GM19099 (cell line): Measurements from ENCODE around the gene MEIS3.

ENCODE experiments used
- POLR2A ChIP-seq: IDR thresholded peaks from 3 replicates; pipeline ENCODE4 v1.6.1; 2011; ENCODE audit warnings: low read depth; ENCODE audit not compliant: insufficient read length; ENCODE audit errors: extremely low read depth

The MEIS3 gene

GRCh38 chr19:47362321-47362720 lies 57.0 kb downstream of the MEIS3 start:
- no peak for TF ChIP-seq POLR2A

GRCh38 chr19:47358936-47359335 lies 60.4 kb downstream of the MEIS3 start:
- TF ChIP-seq POLR2A: no peak

GRCh38 chr19:47357788-47358680 lies 61.3 kb downstream of the MEIS3 start:
- no peak for TF ChIP-seq POLR2A

- TF ChIP-seq POLR2A: no peak
Measured at GRCh38 chr19:47356900-47357299, 62.4 kb downstream of the MEIS3 start.

GRCh38 chr19:47353307-47353712 lies 66.0 kb downstream of the MEIS3 start:
- no peak for TF ChIP-seq POLR2A
